NCI-H526 treated with DMSO at 0.1 percent for 48 hours (cell line): Measurements from ENCODE around the gene TBX2.

Source experiments
- DNase-seq: peaks from one replicate; lab custom pipeline; 2025; lab: John Stamatoyannopoulos, UW

The TBX2 gene

DNA sequence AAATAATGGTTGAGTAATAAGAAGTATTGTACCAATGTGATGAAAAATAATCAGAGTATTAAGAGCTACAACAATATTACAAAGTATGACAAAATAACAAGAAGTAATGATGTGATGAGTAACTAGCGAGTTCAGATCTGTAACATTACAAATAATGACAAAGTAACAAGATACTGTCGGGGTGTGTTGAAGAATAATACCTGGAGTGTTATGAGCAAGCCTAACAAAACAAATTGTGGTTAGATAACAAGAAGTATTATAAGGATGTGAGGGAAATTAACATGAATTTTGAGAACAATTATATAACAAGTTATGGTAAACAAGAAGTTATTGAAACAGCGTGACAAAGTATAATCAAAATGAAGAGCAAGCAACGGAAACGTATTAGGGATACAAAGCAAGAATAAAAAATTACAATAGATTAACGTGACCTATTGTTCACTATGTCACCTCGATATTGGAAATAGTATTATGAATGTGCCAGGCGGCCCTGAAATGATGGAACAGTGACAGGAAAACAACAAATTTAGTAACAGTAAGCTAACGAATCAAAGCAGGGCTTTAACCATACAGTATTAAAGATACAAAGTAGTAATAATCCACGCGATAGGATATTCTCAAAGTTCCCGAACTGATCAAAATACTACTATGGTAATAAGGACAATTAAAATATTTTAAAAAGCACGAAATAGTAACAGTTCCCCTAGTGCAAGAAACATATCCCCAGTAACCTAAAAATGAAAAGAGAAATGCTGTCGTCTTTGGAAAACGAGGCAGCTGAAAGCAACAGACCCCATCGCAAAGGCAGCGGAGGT, 54.1 kb downstream of the TBX2 start:
- no peak for DNase-seq

DNA sequence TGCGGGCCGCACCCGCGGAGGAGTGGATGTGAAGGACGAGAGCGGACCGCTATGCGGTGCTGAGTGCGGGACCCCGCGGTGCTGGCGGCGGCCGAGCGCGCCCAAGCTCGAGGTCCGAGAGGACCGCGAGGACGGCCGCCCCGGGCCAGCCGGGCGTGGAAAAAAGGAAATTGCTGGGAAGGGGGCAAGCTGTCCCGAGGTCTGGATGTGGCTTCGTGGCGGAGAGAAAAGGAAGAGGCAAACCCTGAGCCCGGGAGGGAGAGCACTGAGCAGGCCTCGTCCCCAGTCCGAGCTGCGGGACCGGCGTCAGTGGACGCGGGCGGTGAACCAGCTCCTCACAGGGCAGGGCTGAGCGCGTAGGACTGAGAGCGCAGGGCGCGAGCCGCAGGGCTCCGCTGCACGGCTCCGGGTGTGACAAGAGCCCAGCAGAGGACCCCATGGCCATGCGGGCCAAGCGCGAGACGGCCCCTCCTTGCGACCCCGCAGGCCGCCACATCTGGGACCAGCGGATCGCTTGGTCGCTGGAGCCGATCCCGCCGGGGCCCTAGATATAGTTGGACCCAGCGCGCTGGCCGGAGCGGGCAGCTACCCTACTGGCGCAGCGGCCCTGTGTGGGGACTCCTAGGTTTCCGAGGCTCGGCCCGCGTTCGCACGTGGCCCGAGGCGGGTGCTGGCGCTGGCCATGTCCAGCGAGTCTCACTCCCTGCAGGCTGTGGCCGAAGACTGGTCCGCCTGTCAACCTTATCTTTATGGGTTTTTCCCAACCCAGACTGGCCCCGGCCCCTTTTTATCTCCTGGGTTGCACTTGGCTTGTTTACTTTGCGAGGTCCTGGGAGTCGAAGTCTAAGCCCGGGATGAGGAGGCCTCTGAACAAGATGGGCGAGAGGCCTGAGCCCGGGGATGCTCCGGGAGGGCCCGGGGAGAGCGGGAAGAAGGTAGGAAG, 55.0 kb downstream of the TBX2 start:
- no peak for DNase-seq

DNA sequence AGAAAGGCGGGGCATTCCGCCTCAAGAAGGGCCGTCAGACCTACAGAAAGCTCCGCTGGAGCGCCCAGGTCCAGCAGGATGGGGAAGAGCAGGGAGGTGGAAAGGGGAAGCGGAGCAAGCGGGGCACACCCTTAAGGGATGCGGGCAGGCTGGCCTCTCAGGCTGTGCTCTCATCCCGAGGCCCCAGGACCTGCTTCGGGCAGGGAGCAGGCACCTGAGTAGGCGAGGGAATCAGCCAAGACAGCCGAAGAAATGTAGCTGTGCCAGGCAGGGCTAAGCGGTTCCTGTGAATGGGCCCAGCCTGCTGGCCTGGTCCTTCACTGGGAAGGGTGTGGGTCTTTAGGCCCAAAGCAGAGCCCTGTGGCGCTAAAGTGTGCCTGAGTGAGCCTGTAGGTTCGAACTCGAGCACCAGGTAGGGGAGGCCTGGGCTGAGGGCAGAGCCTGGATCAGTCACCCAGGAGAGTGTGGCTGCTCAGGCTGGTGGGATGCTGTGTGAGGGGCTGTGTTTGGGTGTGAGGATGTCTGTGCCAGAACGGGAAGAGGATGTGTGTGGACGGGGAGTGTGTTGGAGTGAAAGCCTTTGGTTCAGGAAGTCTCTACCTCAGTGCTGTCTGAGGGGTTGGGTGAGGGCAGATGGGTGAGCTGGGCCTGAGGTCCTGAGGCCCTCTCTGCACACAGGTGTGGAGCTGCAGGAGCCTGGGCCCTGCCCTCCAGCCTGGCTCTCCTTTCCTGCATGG, 55.8 kb downstream of the TBX2 start:
- DNase-seq: no peak

DNA sequence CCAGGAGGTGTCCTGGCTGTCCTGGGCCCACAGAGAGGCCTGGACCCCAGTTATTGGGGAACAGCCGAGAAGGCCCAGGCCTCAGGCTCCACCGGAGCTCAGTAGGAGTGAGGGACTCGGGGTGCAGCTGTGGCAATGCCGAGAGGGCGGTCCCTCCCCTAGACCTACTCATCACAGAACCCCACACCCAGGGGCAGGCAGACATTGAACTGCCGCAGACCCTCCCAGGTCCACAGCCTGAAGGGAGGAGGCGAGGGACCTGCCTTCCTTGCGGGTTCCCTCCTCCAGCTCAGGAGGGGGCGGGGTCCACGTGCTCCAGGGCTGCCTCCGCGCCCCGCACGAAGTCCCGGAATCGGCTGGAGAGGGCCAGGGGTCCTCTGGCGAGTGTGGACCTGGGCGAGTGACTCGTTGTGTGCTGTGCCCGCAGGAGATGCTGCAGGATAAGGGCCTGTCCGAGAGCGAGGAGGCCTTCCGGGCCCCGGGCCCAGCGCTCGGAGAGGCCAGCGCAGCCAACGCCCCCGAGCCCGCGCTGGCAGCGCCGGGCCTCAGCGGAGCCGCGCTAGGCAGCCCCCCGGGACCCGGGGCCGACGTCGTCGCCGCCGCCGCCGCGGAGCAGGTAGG, 56.5 kb downstream of the TBX2 start:
- DNase-seq: no peak

DNA sequence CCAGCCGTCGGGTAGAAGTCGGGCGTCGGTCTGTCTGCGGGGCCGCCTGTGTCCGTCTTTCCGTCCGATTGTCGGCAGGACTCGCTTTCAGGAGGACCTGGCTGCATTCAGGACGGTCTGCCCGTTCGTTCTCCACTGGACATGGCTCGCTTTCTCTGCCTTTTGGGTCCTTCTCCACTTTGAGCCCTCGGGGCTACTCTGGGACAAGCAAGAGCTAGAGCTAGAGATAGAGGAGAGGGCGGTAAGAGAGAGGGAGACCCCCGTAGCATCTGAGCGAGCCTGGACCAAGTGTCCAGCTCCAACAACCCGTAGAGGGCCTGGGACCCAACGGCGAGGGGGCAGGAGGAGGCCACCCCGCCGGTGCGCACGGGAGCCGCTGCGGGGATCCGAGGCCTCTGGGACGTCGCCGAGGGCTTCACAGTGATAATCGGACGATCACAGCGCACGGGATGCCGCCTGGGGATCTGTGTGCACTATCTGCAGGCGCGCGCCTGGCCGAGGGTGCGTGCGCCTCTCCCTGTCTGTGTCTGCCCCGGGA, 57.1 kb downstream of the TBX2 start:
- no peak for DNase-seq

DNA sequence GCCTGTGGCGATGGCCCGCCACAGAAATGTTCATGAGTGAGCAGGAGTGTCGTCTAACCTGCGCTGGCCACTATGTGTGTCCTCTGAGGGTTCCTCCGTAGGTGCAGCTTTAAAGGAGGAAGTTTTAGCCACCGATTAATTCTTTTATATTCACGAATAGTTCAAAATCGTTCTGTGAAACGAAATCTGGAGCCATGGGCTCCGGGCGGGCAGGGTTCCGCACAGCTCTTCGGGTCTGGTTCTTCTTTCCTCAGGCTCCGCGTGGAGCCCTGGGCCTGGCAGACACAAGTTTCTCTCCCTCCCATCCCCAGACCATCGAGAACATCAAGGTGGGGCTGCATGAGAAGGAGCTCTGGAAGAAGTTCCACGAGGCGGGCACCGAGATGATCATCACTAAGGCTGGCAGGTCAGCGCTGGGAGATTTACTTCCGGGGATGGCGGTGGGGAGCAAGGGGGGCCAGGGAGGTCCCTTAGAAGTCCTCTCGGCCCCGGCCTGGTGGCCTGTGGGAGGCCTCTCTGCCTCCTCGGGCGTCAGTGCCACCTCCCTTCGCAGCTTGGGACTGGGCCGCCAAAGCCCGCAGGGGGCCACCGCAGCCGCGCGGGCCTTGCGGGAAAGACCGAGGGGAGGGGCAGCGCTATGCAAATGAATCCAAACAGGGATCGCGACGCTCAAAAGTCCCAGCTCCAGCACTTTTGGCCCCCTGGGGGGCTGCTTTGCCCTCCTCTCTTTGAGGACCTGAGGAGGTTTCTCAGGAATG, 57.8 kb downstream of the TBX2 start:
- no peak for DNase-seq

DNA sequence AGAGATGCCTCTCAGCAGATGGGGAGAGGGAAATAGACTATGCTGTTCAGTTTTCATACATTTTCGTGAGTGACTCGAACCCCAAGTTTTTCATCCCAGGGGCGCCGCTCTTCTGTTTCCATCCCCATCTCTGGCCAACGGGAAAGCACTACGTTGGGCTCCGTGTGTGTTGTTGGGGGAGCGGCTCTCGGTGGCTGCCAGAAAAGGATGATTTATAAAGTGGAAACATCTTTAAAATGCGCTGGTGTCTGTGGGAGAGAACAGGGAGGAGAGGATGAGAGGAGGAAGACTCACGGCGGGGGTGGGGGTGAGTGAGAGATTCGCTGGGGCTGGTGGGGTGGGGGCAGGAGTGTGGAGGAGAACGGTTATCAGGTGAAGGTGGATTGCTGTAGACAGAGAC, 58.4 kb downstream of the TBX2 start:
- DNase-seq: no peak

DNA sequence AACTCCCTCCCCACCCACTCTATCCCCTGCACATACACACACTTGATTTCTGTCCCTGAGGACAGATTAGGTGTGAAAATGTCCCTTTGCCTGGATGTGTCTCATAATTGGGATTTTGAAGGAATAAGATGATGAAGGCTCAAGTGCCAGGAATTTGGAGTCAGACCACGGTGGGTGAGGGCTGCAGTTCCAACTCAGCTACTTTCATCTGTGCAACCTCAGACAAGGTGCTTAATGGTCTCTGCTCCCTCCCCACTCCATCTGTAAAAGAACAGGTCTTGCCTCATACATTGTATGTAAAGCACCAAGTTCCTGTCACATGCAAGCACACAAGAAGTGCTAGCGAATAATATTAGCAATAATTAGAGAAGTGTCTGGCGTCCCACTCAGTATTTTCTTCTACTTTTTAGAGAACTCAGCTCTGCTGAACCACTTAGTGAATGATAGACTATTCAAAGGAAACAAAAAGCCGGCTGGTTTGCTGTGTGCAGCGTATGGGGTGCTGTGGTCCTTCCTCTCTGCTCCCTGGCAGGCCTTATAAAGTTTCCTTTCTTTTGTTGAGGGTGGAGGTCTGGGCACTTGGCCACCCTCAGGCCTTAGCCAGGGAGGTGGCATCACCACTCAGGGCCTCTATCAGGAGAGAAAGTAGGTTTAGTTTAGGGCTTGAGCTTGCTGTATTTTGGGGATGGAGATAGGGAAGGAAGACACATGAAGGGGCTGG, 58.9 kb downstream of the TBX2 start:
- DNase-seq: no peak
